Heart right ventricle (tissue), 16 donors: Measurements from ENCODE around the gene PHACTR3. TPM values are rescaled to one million over a fixed set of nuclear protein-coding genes. Genes with fewer than 3 reads are reported as not detected.

Experiments
- ATAC-seq, 8 donors: fragments of 200-7000 bp; cut with Tn5 transposase; one replicate each; pipeline ENCODE4 v1.9.1; 2020; ENCODE audit warnings: mild to moderate bottlenecking in 8 of 8, moderate library complexity in 8 of 8, moderate number of reproducible peaks in 1 of 8
- DNase-seq, 2 donors: peaks; one replicate each; pipeline ENCODE4 v3.0.0-alpha.2; 2020
- H3K27ac ChIP-seq, 10 donors: fragments of 200-600 bp; sonication (generic) in 2 of 10; one replicate each; pipeline versions ENCODE4 v1.5.0 to v1.8.0; 2020 to 2022; ENCODE audit warnings: mild to moderate bottlenecking in 3 of 10
- H3K27me3 ChIP-seq, 7 donors: fragments of 200-600 bp; one replicate each; pipeline ENCODE4 v1.8.0; 2021 to 2022; ENCODE audit warnings: mild to moderate bottlenecking in 2 of 7
- H3K36me3 ChIP-seq, 9 donors: fragments of 200-600 bp; sonication (generic) in 1 of 9; one replicate each; pipeline versions ENCODE4 v1.5.0 to v1.8.0; 2020 to 2022; ENCODE audit warnings: mild to moderate bottlenecking in 2 of 9
- H3K4me1 ChIP-seq, 9 donors: fragments of 200-600 bp; sonication (generic) in 1 of 9; one replicate each; pipeline versions ENCODE4 v1.5.0 to v1.8.0; 2020 to 2022; ENCODE audit warnings: mild to moderate bottlenecking in 4 of 9
- H3K4me3 ChIP-seq, 10 donors: fragments of 200-600 bp; sonication (generic) in 2 of 10; one replicate each; pipeline versions ENCODE4 v1.5.0 to v1.8.0; 2020 to 2022; ENCODE audit warnings: mild to moderate bottlenecking in 7 of 10, moderate library complexity in 2 of 10
- H3K9me3 ChIP-seq, 11 donors: fragments of 200-600 bp in 10 of 11; sonication (generic) in 2 of 11; one replicate each; pipeline versions ENCODE4 v1.5.0 to v1.8.0; 2013 to 2022; ENCODE audit warnings: mild to moderate bottlenecking in 2 of 11, control low read depth in 1 of 11, moderate library complexity in 1 of 11
- WGBS, 2 donors: extraction: QIAGEN DNeasy Blood & Tissue Kit; methylation state at CpG; one replicate each; pipeline ENCODE4 v1.1.7; 2013; ENCODE audit warnings: inconsistent platforms in 1 of 2; 5-methylcytosine and 5-hydroxymethylcytosine counted together
- intact Hi-C, 10 donors: fragments of 100-400 bp; cut with DNase I; formaldehyde crosslinking; loops; one replicate each; pipeline versions ENCODE4 v1.11.1 to v1.14.2; 2022
- polyA plus RNA-seq, 2 donors: library from polyadenylated mRNA; stranded (reverse); fragments of 200-250 nt; gene quantifications; one replicate each; pipeline ENCODE4 v1.2.3, GENCODE V29; 2013
- total RNA-seq, 10 donors: library from RNA; stranded (reverse); fragmentation: NEBNext Ultra II Directional in 3 of 10; extraction: Animal tissue kit (Norgen Biotek cat#: 25700) in 3 of 10; gene quantifications; one replicate each; pipeline versions ENCODE4 v1.2.1 to v1.2.4, GENCODE V29; 2021 to 2023
- TF ChIP-seq, protein P1 (sequence below), 9 donors: fragments of 200-600 bp; sonication (generic) in 2 of 9; IDR thresholded peaks; one replicate each; pipeline versions ENCODE4 v1.5.0 to v1.8.0; 2021 to 2022; ENCODE audit warnings: antibody characterized with exemption in 9 of 9, mild to moderate bottlenecking in 5 of 9, moderate library complexity in 1 of 9
- donor health status: Arrhythmogenic right ventricular cardiomyopathy.
- donor health status: ischemic (EF 13 %, LVEDD 7.1; RV severe dilation, severe dysfunction).
- donor health status: healthy with polysubstance abuse.
- donor health status: DM: no; HTN: yes; CAD: no.
- donor health status: DM: no; HTN: no; CAD: no.
- donor health status: ischemic (EF 25% LVEDD 6.9; RV normal size, moderate dysfunction).
- donor health status: ischemic (EF 25% LVEDD 5.7; RV mildly dilated, moderate dysfunction).
- donor health status: healthy.
- donor health status: DM: yes; HTN: yes; CAD: no.
- donor health status: Ischemic cardiomyopathy.
- donor health status: ischemic (EF 35%, LVEDD 5.7; RV mildly dilated, moderate dysfunction).
- donor health status: nonischemic (EF 11% LVEDD 7.7; RV severe dilation, severe dysfunction).
- donor health status: DM: yes; HTN: yes; CAD: no.
- donor health status: PGD.
- donor health status: ischemic (EF 29% LVEDD 5.4; RV normal size, mild dysfunction).
- donor health status: nonischemic (EF 23%, LVEDD 6.1; RV moderate dilation, normal function).

The PHACTR3 gene
- total and polyA plus RNA-seq, 12 donors: 0.51 to 24.1 (median 3.7) TPM

- no peak overlapping the region for H3K4me3 ChIP-seq
- WGBS, 2 donors: 89% methylated on average over 21 of the region's 21 CpGs
- TF ChIP-seq, protein P1, sequence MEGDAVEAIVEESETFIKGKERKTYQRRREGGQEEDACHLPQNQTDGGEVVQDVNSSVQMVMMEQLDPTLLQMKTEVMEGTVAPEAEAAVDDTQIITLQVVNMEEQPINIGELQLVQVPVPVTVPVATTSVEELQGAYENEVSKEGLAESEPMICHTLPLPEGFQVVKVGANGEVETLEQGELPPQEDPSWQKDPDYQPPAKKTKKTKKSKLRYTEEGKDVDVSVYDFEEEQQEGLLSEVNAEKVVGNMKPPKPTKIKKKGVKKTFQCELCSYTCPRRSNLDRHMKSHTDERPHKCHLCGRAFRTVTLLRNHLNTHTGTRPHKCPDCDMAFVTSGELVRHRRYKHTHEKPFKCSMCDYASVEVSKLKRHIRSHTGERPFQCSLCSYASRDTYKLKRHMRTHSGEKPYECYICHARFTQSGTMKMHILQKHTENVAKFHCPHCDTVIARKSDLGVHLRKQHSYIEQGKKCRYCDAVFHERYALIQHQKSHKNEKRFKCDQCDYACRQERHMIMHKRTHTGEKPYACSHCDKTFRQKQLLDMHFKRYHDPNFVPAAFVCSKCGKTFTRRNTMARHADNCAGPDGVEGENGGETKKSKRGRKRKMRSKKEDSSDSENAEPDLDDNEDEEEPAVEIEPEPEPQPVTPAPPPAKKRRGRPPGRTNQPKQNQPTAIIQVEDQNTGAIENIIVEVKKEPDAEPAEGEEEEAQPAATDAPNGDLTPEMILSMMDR (IDR thresholded peaks at IDR 0.05): no peak
- H3K9me3 ChIP-seq: no peaks in the 10 kb centered on the region
- H3K4me1 ChIP-seq: peaks cover 0 to 15% (median 0%) of the 10 kb centered on the region in 9 donors
- intact Hi-C loops: no loop called here
- no peaks in the 10 kb centered on the region for H3K36me3 ChIP-seq
- peaks cover 0 to 3% (median 0%) of the 10 kb centered on the region in 7 donors for H3K27me3 ChIP-seq
- DNase-seq: no peak
- no peak overlapping the region for H3K27ac ChIP-seq
- ATAC-seq: no peak
Observed at GRCh38 chr20:59772931-59773913, 168.9 kb downstream of the PHACTR3 start.

DNA sequence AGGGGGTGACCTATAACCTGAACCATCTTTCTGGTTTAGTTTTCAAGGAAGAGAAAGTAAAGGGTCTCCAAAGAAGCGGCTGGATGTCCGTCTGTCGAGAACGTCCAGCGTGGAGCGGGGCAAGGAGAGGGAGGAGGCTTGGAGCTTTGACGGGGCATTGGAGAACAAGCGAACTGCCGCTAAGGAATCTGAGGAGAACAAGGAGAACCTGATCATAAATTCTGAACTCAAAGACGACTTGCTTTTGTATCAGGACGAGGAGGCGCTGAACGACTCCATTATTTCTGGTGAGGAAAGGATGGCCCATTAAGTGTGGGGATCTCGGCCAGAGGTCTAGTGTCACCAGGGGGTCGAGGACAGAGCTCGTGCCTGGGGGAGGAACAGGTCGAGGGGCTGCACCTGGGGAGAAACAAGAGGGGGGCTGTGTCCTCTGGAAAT is 169.9 kb downstream of the PHACTR3 start:
- DNase-seq (no peak), ATAC-seq (no peak)
- Histone ChIP-seq H3K9me3 (no peaks in the 10 kb centered on the region), H3K36me3 (no peaks in the 10 kb centered on the region), H3K27ac (no peak overlapping the region), H3K27me3 (peaks cover 0 to 3% (median 0%) of the 10 kb centered on the region in 7 donors), H3K4me3 (no peak overlapping the region), H3K4me1 (peaks cover 0 to 15% (median 0%) of the 10 kb centered on the region in 9 donors)
- TF ChIP-seq, protein P1 (IDR thresholded peaks at IDR 0.05): no peak
- 84 to 86% methylated on average over 17 of the region's 17 CpGs for WGBS, 2 donors
- intact Hi-C loops: no loop called here

- H3K4me1 ChIP-seq: peaks cover 0 to 15% (median 0%) of the 10 kb centered on the region in 9 donors
- H3K27me3 ChIP-seq: peaks cover 0 to 3% (median 0%) of the 10 kb centered on the region in 7 donors
- ATAC-seq: no peak
- whole genome bisulfite sequencing, 2 donors: 74 to 85% methylated on average over 23 of the region's 23 CpGs
- no peak for DNase-seq
- TF ChIP-seq, protein P1 (IDR thresholded peaks at IDR 0.05): no peak
- H3K27ac ChIP-seq: no peak overlapping the region
- H3K9me3 ChIP-seq: no peaks in the 10 kb centered on the region
- H3K36me3 ChIP-seq: no peaks in the 10 kb centered on the region
- H3K4me3 ChIP-seq: no peak overlapping the region
- intact Hi-C loops: no loop called here
Observed at GRCh38 chr20:59774921-59775686, 170.8 kb downstream of the PHACTR3 start.

DNA sequence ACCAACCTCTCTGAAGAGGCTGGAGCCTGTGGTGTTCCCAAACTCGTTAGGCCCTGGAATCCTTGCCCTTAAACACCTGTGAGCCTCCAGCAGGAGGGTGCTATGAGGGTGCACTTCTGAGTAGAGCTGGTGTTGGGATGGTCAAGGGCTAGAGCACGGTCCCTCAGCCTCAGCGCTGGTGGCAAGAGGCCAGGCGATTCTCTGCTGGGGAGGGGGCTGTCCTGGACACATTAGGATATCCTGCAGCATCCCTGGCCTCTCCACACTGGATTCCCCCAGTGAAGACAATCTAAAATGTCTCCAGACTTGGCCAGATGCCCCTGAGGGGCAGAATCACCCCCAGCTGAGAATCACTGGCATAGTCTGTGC is 171.3 kb downstream of the PHACTR3 start:
- TF ChIP-seq, protein P1 (IDR thresholded peaks at IDR 0.05): no peak
- H3K9me3 ChIP-seq: no peaks in the 10 kb centered on the region
- no peaks in the 10 kb centered on the region for H3K36me3 ChIP-seq
- DNase-seq: no peak
- no peak overlapping the region for H3K27ac ChIP-seq
- peaks cover 0 to 15% (median 0%) of the 10 kb centered on the region in 9 donors for H3K4me1 ChIP-seq
- H3K4me3 ChIP-seq: no peak overlapping the region
- peaks cover 0 to 3% (median 0%) of the 10 kb centered on the region in 7 donors for H3K27me3 ChIP-seq
- intact Hi-C loops: no loop called here
- WGBS, 2 donors: 82 to 84% methylated on average over 4 of the region's 4 CpGs
- ATAC-seq: no peak
